Middle frontal gyrus (tissue), 1 donor: ENCODE measurements around the gene ZNF688.
"Not testable (repeated sequence)": the region's sequence is repeated elsewhere in the genome, so short reads cannot be mapped to it uniquely, and the experiment has no call there.

Experiments used
- DNase-seq: peaks from one replicate; pipeline ENCODE4 v3.0.0-alpha.2; 2015; ENCODE audit warnings: low spot score; ENCODE audit errors: extremely low spot score

The ZNF688 gene

GRCh38 chr16:30533748-30534367 lies 37.7 kb downstream of the ZNF688 start:
- DNase-seq, result no peak

GRCh38 chr16:30533146-30533522 lies 38.4 kb downstream of the ZNF688 start:
- no peak for DNase-seq

GRCh38 chr16:30532285-30533145 lies 39.0 kb downstream of the ZNF688 start:
- no peak for DNase-seq

- DNase-seq, result no peak
Measured at GRCh38 chr16:30530163-30531037, 41.1 kb downstream of the ZNF688 start.

GRCh38 chr16:30528799-30529457 lies 42.6 kb downstream of the ZNF688 start:
- no peak for DNase-seq

GRCh38 chr16:30527635-30528178 lies 43.8 kb downstream of the ZNF688 start:
- DNase-seq, result no peak

- peak; percentile 95 for DNase-seq
Measured at GRCh38 chr16:30526823-30527634, 44.5 kb downstream of the ZNF688 start.

- no peak for DNase-seq
Measured at GRCh38 chr16:30526137-30526822, 45.2 kb downstream of the ZNF688 start, which contains the start of gene ZNF768. ZNF768 (minus strand) TSS chr16:30526566; CDS start chr16:30526413, 153 bp downstream.

GRCh38 chr16:30525844-30526136 lies 45.7 kb downstream of the ZNF688 start:
- no peak for DNase-seq

GRCh38 chr16:30524575-30525568 lies 46.6 kb downstream of the ZNF688 start:
- DNase-seq, result no peak

GRCh38 chr16:30523768-30524574 lies 47.5 kb downstream of the ZNF688 start:
- no peak for DNase-seq

GRCh38 chr16:30522702-30523463 lies 48.6 kb downstream of the ZNF688 start:
- DNase-seq, result not testable (repeated sequence)

- DNase-seq, result no peak
Measured at GRCh38 chr16:30521873-30522641, 49.5 kb downstream of the ZNF688 start.

GRCh38 chr16:30521476-30521872 lies 50.0 kb downstream of the ZNF688 start:
- no peak for DNase-seq
